K562 (cell line): ENCODE data around the gene PLIN5. TPM values are rescaled to one million over a fixed set of nuclear protein-coding genes. Genes with fewer than 3 reads are reported as not detected.

Source experiments
- BCOR ChIP-seq: fragments of 450-650 bp; IDR thresholded peaks from 2 replicates; pipeline ENCODE4 v1.6.1; 2016
- CREBBP ChIP-seq: IDR thresholded peaks from one replicate; pipeline ENCODE4 v1.6.1; 2012; ENCODE audit warnings: low read depth, mild to moderate bottlenecking, control low read depth, inconsistent platforms, low read length
- EP300 ChIP-seq: IDR thresholded peaks from 2 replicates; pipeline ENCODE4 v1.6.1; 2012; ENCODE audit warnings: low read length, improper control_type of control experiment
- EWSR1 ChIP-seq: fragments of 450-650 bp; IDR thresholded peaks from 2 replicates; pipeline ENCODE4 v1.6.1; 2018; ENCODE audit warnings: borderline replicate concordance, mild to moderate bottlenecking, low read depth, moderate library complexity; ENCODE audit not compliant: partially characterized antibody
- FIP1L1 ChIP-seq: fragments of 200-400 bp; formaldehyde crosslinking; IDR thresholded peaks from 2 replicates; pipeline ENCODE4 v1.6.1; 2018; ENCODE audit warnings: mild to moderate bottlenecking, low read depth, low read length; ENCODE audit not compliant: poor library complexity, severe bottlenecking
- HDAC8 ChIP-seq: fragments of 450-650 bp; IDR thresholded peaks from 2 replicates; pipeline ENCODE4 v1.6.1; 2016; ENCODE audit warnings: mild to moderate bottlenecking, missing genetic modification characterization, moderate library complexity, missing compliant biosample characterization
- HNRNPL ChIP-seq: fragments of 200-400 bp; formaldehyde crosslinking; IDR thresholded peaks from 2 replicates; pipeline ENCODE4 v1.6.1; 2017; ENCODE audit warnings: low read depth, mild to moderate bottlenecking, low read length
- KDM1A ChIP-seq, 2 experiments: fragments of 450-650 bp; IDR thresholded peaks; 2 replicates each; pipeline ENCODE4 v1.6.1; 2016; ENCODE audit warnings: mild to moderate bottlenecking in 2 of 2
- NFIC ChIP-seq: fragments of 450-650 bp; IDR thresholded peaks from 2 replicates; pipeline ENCODE4 v1.6.1; 2017; ENCODE audit warnings: mild to moderate bottlenecking, inconsistent platforms
- NFXL1 ChIP-seq: fragments of 450-650 bp; formaldehyde crosslinking; IDR thresholded peaks from 2 replicates; pipeline ENCODE4 v1.4.0; 2021; ENCODE audit warnings: mild to moderate bottlenecking
- NRF1 ChIP-seq, 2 experiments: fragments of 450-650 bp; IDR thresholded peaks in 1 of 2; conservative IDR thresholded peaks in 1 of 2; 2 replicates each; pipeline ENCODE4 v1.6.1; 2014; ENCODE audit warnings: mild to moderate bottlenecking in 2 of 2
- PHB ChIP-seq: fragments of 250-450 bp; sonication (Bioruptor Pico); IDR thresholded peaks from 2 replicates; pipeline ENCODE4 v1.5.0; 2021
- SMARCA5 ChIP-seq: fragments of 450-650 bp; IDR thresholded peaks from 2 replicates; pipeline ENCODE4 v1.6.1; 2016
- TEAD4 ChIP-seq, 2 experiments: sonication (generic) in 1 of 2; formaldehyde crosslinking in 1 of 2; IDR thresholded peaks; 2 replicates each; pipeline versions ENCODE4 v1.6.1 to v1.8.0; 2012 to 2022; ENCODE audit warnings: borderline replicate concordance in 1 of 2, inconsistent platforms in 1 of 2, low read length in 1 of 2, mild to moderate bottlenecking in 1 of 2, missing genetic modification reagents in 1 of 2
- ZFP1 ChIP-seq: fragments of 450-650 bp; formaldehyde crosslinking; IDR thresholded peaks from 2 replicates; pipeline ENCODE4 v1.4.0; 2020; ENCODE audit warnings: mild to moderate bottlenecking, mixed read lengths
- ZNF124 ChIP-seq: sonication (generic); formaldehyde crosslinking; IDR thresholded peaks from 2 replicates; pipeline ENCODE4 v1.8.1; 2022; ENCODE audit warnings: missing genetic modification reagents
- ZNF134 ChIP-seq: fragments of 250-450 bp; sonication (Bioruptor Pico); conservative IDR thresholded peaks from 2 replicates; pipeline ENCODE4 v1.4.0; 2020
- ZNF239 ChIP-seq: fragments of 250-450 bp; sonication (Bioruptor Pico); IDR thresholded peaks from 2 replicates; pipeline ENCODE4 v1.4.0; 2020; ENCODE audit warnings: mild to moderate bottlenecking
- polyA plus RNA-seq, 8 experiments: library from polyadenylated mRNA; depleted of rRNA in 4 of 8; stranded (reverse) in 5 of 8; unstranded in 3 of 8; fragments of >200 nt; fragmentation: Nextera tagmentation in 2 of 8; fragmentation: Illumina TruSeq in 1 of 8; extraction: Ambion mirVana in 2 of 8; extraction: Trizol in 1 of 8; gene quantifications; 2 replicates each; pipeline versions ENCODE4 v1.2.1 to v1.2.3, GENCODE V29; 2011 to 2014; ENCODE audit warnings: inconsistent platforms in 1 of 8, missing spikeins in 1 of 8
- total RNA-seq, 7 experiments: library from RNA; depleted of rRNA in 6 of 7; stranded (reverse); fragments of >200 nt in 6 of 7; fragmentation: Illumina TruSeq in 2 of 7; extraction: Trizol in 2 of 7; gene quantifications; 2 replicates each; pipeline versions ENCODE4 v1.2.1 to v1.2.3, GENCODE V29; 2011 to 2021; ENCODE audit warnings: low replicate concordance in 1 of 7
- TF ChIP-seq, protein P1 (sequence below), 2 experiments: fragments of 200-800 bp in 1 of 2; sonication (Bioruptor generic) in 1 of 2; sonication (generic) in 1 of 2; formaldehyde crosslinking in 1 of 2; IDR thresholded peaks in 1 of 2; conservative IDR thresholded peaks in 1 of 2; 2 replicates each; pipeline versions ENCODE4 v1.5.0 to v1.6.1; 2016 to 2020; ENCODE audit warnings: missing compliant biosample characterization in 1 of 2, missing genetic modification characterization in 1 of 2, missing genetic modification reagents in 1 of 2
- TF ChIP-seq, protein P2 (sequence below): fragments of 450-650 bp; formaldehyde crosslinking; IDR thresholded peaks from 2 replicates; pipeline ENCODE4 v1.4.0; 2022; ENCODE audit warnings: missing genetic modification characterization
- TF ChIP-seq, protein P3 (sequence below): sonication (generic); formaldehyde crosslinking; IDR thresholded peaks from 2 replicates; pipeline ENCODE4 v1.8.1; 2023; ENCODE audit warnings: mild to moderate bottlenecking, missing genetic modification reagents
- TF ChIP-seq, protein P4 (sequence below): fragments of 250-450 bp; sonication (Bioruptor Pico); IDR thresholded peaks from 2 replicates; pipeline ENCODE4 v1.5.0; 2021
- TF ChIP-seq, protein P5 (sequence below): fragments of 450-650 bp; IDR thresholded peaks from 2 replicates; pipeline ENCODE4 v1.6.1; 2017; ENCODE audit warnings: antibody characterized with exemption

The PLIN5 gene
- total and polyA plus RNA-seq, 9 of the 15 experiments (the other 6 are each of a cell fraction or from before 2014, with no cell fraction given): 0.04 to 1.3 (median 0.50) TPM

DNA sequence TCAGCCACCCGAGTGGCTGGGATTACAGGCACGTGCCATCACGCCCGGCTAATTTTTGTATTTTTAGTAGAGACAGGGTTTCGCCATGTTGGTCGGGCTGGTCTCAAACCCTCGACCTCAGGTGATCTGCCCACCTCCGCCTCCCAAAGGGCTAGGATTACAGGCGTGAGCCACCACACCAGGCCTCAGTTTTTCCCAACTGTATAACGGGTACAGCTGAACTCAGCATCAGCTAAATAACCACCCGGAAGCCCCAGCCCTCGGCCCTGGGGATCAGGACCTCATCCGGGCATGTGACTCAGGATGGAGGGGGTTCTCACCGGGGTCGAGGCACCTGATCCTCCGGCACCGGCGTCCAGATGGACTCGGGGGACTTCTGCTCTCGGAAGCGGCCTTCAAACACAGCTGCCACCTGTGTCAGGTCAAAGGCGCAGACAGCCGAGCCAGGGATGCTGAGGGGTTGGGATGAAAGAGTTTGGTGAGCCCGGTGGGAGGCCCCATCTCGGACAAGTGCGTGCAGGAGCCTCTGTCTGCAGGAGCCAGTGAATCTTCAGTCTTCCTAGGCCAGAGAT, 15.5 kb upstream of the PLIN5 start (continued):
- no peak for TF ChIP-seq TEAD4 (IDR thresholded peaks at IDR 0.05; ENCODE audit: low read length)
- TF ChIP-seq TEAD4 (CRISPR knock-in tag; IDR thresholded peaks at IDR 0.05; ENCODE audit: borderline replicate concordance): no peak
- peak; percentile 58 to 80 for TF ChIP-seq KDM1A (IDR thresholded peaks at IDR 0.05)
- TF ChIP-seq ZNF134 (CRISPR knock-in tag): no peak
- TF ChIP-seq NRF1 (conservative IDR thresholded peaks at IDR 0.05 in 1 of 2, IDR thresholded peaks at IDR 0.05 in 1 of 2): no peak
- no peak for TF ChIP-seq ZNF124 (CRISPR knock-in tag)
- TF ChIP-seq, protein P1, sequence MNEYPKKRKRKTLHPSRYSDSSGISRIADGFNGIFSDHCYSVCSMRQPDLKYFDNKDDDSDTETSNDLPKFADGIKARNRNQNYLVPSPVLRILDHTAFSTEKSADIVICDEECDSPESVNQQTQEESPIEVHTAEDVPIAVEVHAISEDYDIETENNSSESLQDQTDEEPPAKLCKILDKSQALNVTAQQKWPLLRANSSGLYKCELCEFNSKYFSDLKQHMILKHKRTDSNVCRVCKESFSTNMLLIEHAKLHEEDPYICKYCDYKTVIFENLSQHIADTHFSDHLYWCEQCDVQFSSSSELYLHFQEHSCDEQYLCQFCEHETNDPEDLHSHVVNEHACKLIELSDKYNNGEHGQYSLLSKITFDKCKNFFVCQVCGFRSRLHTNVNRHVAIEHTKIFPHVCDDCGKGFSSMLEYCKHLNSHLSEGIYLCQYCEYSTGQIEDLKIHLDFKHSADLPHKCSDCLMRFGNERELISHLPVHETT (CRISPR knock-in tag; conservative IDR thresholded peaks at IDR 0.05 in 1 of 2, IDR thresholded peaks at IDR 0.05 in 1 of 2): no peak
- no peak for TF ChIP-seq NFXL1 (CRISPR knock-in tag)
- no peak for TF ChIP-seq FIP1L1
- no peak for TF ChIP-seq HDAC8
- TF ChIP-seq EWSR1: no peak
- TF ChIP-seq CREBBP: no peak
- no peak for TF ChIP-seq NFIC
- no peak for TF ChIP-seq ZNF239 (CRISPR knock-in tag)
- TF ChIP-seq ZFP1: no peak
- no peak for TF ChIP-seq EP300
- no peak for TF ChIP-seq PHB (CRISPR knock-in tag)
- TF ChIP-seq, protein P2, sequence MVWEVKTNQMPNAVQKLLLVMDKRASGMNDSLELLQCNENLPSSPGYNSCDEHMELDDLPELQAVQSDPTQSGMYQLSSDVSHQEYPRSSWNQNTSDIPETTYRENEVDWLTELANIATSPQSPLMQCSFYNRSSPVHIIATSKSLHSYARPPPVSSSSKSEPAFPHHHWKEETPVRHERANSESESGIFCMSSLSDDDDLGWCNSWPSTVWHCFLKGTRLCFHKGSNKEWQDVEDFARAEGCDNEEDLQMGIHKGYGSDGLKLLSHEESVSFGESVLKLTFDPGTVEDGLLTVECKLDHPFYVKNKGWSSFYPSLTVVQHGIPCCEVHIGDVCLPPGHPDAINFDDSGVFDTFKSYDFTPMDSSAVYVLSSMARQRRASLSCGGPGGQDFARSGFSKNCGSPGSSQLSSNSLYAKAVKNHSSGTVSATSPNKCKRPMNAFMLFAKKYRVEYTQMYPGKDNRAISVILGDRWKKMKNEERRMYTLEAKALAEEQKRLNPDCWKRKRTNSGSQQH (CRISPR knock-in tag): no peak
- peak; percentile 94 for TF ChIP-seq BCOR
- TF ChIP-seq, protein P3, sequence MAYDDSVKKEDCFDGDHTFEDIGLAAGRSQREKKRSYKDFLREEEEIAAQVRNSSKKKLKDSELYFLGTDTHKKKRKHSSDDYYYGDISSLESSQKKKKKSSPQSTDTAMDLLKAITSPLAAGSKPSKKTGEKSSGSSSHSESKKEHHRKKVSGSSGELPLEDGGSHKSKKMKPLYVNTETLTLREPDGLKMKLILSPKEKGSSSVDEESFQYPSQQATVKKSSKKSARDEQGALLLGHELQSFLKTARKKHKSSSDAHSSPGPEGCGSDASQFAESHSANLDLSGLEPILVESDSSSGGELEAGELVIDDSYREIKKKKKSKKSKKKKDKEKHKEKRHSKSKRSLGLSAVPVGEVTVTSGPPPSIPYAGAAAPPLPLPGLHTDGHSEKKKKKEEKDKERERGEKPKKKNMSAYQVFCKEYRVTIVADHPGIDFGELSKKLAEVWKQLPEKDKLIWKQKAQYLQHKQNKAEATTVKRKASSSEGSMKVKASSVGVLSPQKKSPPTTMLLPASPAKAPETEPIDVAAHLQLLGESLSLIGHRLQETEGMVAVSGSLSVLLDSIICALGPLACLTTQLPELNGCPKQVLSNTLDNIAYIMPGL (CRISPR knock-in tag): no peak
- TF ChIP-seq, protein P4, sequence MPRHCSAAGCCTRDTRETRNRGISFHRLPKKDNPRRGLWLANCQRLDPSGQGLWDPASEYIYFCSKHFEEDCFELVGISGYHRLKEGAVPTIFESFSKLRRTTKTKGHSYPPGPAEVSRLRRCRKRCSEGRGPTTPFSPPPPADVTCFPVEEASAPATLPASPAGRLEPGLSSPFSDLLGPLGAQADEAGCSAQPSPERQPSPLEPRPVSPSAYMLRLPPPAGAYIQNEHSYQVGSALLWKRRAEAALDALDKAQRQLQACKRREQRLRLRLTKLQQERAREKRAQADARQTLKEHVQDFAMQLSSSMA (CRISPR knock-in tag): no peak
- TF ChIP-seq HNRNPL: no peak
- peak; percentile 48; the same call in 1 of the 2 replicates for TF ChIP-seq SMARCA5
- TF ChIP-seq, protein P5, sequence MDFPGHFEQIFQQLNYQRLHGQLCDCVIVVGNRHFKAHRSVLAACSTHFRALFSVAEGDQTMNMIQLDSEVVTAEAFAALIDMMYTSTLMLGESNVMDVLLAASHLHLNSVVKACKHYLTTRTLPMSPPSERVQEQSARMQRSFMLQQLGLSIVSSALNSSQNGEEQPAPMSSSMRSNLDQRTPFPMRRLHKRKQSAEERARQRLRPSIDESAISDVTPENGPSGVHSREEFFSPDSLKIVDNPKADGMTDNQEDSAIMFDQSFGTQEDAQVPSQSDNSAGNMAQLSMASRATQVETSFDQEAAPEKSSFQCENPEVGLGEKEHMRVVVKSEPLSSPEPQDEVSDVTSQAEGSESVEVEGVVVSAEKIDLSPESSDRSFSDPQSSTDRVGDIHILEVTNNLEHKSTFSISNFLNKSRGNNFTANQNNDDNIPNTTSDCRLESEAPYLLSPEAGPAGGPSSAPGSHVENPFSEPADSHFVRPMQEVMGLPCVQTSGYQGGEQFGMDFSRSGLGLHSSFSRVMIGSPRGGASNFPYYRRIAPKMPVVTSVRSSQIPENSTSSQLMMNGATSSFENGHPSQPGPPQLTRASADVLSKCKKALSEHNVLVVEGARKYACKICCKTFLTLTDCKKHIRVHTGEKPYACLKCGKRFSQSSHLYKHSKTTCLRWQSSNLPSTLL: no peak
